B cell (primary cell): ENCODE results near the gene WBP1L. TPM values are rescaled to one million over a fixed set of nuclear protein-coding genes. Genes with fewer than 3 reads are reported as not detected.

Experiments used
- ATAC-seq: fragments of 200-7000 bp; cut with Tn5 transposase; one replicate; pipeline ENCODE4 v1.10.0; 2021; ENCODE audit warnings: low read depth, mild to moderate bottlenecking, moderate number of reproducible peaks, moderate library complexity
- CTCF ChIA-PET: fragments of 350-600 bp; sonication (Branson Sonifier 250); formaldehyde crosslinking; loops from one replicate; lab custom pipeline; 2021; ENCODE audit warnings: antibody characterized with exemption, inconsistent platforms; lab: Charles Lee
- POLR2A ChIA-PET: fragments of 350-600 bp; sonication (Branson Sonifier 250); formaldehyde crosslinking; loops from one replicate; lab custom pipeline; 2021; ENCODE audit warnings: antibody characterized with exemption; lab: Charles Lee
- DNase-seq: peaks from one replicate; pipeline ENCODE4 v3.0.0; 2013
- H2AFZ ChIP-seq: 2 replicates; pipeline ENCODE4 v1.6.1; 2012; ENCODE audit warnings: mild to moderate bottlenecking, low read depth, low read length; ENCODE audit not compliant: insufficient read depth, poor library complexity, severe bottlenecking
- H3K27ac ChIP-seq, 2 donors: 1 replicate in 1 of 2; 2 replicates in 1 of 2; pipeline ENCODE4 v1.5.1; 2012 to 2013; ENCODE audit warnings: low read length in 2 of 2, mild to moderate bottlenecking in 2 of 2, moderate library complexity in 1 of 2
- H3K27me3 ChIP-seq, 4 experiments: fragments of 200-600 bp in 1 of 4; sonication (generic) in 1 of 4; replicated peaks in 1 of 4; 1 replicate in 2 of 4; 2 replicates in 2 of 4; pipeline versions ENCODE4 v1.6.1 to v1.7.0; 2013 to 2016; ENCODE audit warnings: low read length in 3 of 4, mild to moderate bottlenecking in 2 of 4, mixed read lengths in 1 of 4, moderate library complexity in 1 of 4; ENCODE audit not compliant: insufficient read depth in 4 of 4, control insufficient read depth in 3 of 4; ENCODE audit errors: control extremely low read depth in 1 of 4
- H3K36me3 ChIP-seq, 2 experiments: replicated peaks in 1 of 2; 1 replicate in 1 of 2; 2 replicates in 1 of 2; pipeline versions ENCODE4 v1.6.1 to v1.7.1; 2013; ENCODE audit warnings: low read length in 1 of 2; ENCODE audit not compliant: insufficient read depth in 2 of 2, control insufficient read depth in 1 of 2; ENCODE audit errors: control extremely low read depth in 1 of 2, extremely low read depth in 1 of 2
- H3K4me1 ChIP-seq, 2 donors: fragments of 200-600 bp in 1 of 2; sonication (generic) in 1 of 2; 1 replicate in 1 of 2; 2 replicates in 1 of 2; pipeline versions ENCODE4 v1.5.1 to v1.6.1; 2013 to 2017; ENCODE audit warnings: low read length in 2 of 2; ENCODE audit not compliant: control insufficient read depth in 2 of 2, insufficient read depth in 2 of 2
- H3K4me2 ChIP-seq: replicated peaks from 2 replicates; pipeline ENCODE3; 2012; ENCODE audit warnings: mild to moderate bottlenecking, low read depth, low read length; ENCODE audit not compliant: poor library complexity, severe bottlenecking
- H3K4me3 ChIP-seq, 5 experiments: fragments of 200-600 bp in 1 of 5; sonication (generic) in 1 of 5; 1 replicate in 3 of 5; 2 replicates in 2 of 5; pipeline versions ENCODE4 v1.5.1 to v1.7.0; 2011 to 2016; ENCODE audit warnings: low read length in 4 of 5, mild to moderate bottlenecking in 4 of 5, low read depth in 2 of 5, control low read depth in 1 of 5, moderate library complexity in 1 of 5; ENCODE audit not compliant: insufficient read depth in 1 of 5; ENCODE audit errors: control extremely low read depth in 1 of 5, extremely low read depth in 1 of 5
- H3K79me2 ChIP-seq: fragments of 200-600 bp; sonication (generic); one replicate; pipeline ENCODE4 v1.6.0; 2016; ENCODE audit warnings: low read length; ENCODE audit not compliant: control insufficient read depth, insufficient read depth
- H3K9ac ChIP-seq: fragments of 200-600 bp; sonication (generic); 2 replicates; pipeline ENCODE4 v1.6.1; 2017; ENCODE audit warnings: mild to moderate bottlenecking, low read length, moderate library complexity
- H3K9me3 ChIP-seq, 3 donors: one replicate each; pipeline versions ENCODE4 v1.6.1 to v1.7.1; 2013; ENCODE audit warnings: low read length in 2 of 3; ENCODE audit not compliant: control insufficient read depth in 2 of 3, insufficient read depth in 1 of 3; ENCODE audit errors: control extremely low read depth in 1 of 3
- H4K20me1 ChIP-seq: 2 replicates; pipeline ENCODE4 v1.6.0; 2012; ENCODE audit warnings: mild to moderate bottlenecking, low read length; ENCODE audit not compliant: insufficient read depth, control insufficient read depth, poor library complexity, severe bottlenecking
- H3K27ac Mint-ChIP-seq: one replicate; pipeline ENCODE4 v1.8.0; 2021; ENCODE audit warnings: mixed read lengths
- H3K27me3 Mint-ChIP-seq: one replicate; pipeline ENCODE4 v1.8.0; 2021; ENCODE audit warnings: mixed read lengths
- H3K4me1 Mint-ChIP-seq: one replicate; pipeline ENCODE4 v1.8.0; 2021; ENCODE audit warnings: mixed read lengths
- H3K4me3 Mint-ChIP-seq: one replicate; pipeline ENCODE4 v1.8.0; 2021; ENCODE audit warnings: mixed read lengths
- H3K9me3 Mint-ChIP-seq: one replicate; pipeline ENCODE4 v1.8.0; 2022; ENCODE audit warnings: mixed read lengths; ENCODE audit not compliant: insufficient read depth
- CTCF ChIP-seq: fragments of 200-600 bp; IDR thresholded peaks from one replicate; pipeline ENCODE4 v1.8.0; 2022; ENCODE audit warnings: antibody characterized with exemption, mild to moderate bottlenecking
- EZH2 ChIP-seq: IDR thresholded peaks from 2 replicates; pipeline ENCODE4 v1.6.1; 2012; ENCODE audit warnings: borderline replicate concordance, low read depth, mild to moderate bottlenecking, moderate library complexity, low read length; ENCODE audit not compliant: insufficient read depth, poor library complexity, severe bottlenecking
- WGBS: methylation state at CpG from one replicate; pipeline ENCODE4 v1.1.5; 2013; ENCODE audit warnings: missing lambda C conversion rate; ENCODE audit not compliant: insufficient coverage; 5-methylcytosine and 5-hydroxymethylcytosine counted together
- intact Hi-C: fragments of 100-400 bp; cut with micrococcal nuclease; formaldehyde crosslinking; loops from one replicate; pipeline ENCODE4 v1.10.0; 2022
- polyA plus RNA-seq: library from polyadenylated mRNA; depleted of rRNA; stranded (reverse); fragments of >200 nt; gene quantifications from 2 replicates; pipeline ENCODE4 v1.2.3, GENCODE V29; 2012
- total RNA-seq, 2 donors: library from RNA; stranded (reverse); fragments of 120-200 nt in 1 of 2; gene quantifications; 1 replicate in 1 of 2; 2 replicates in 1 of 2; pipeline versions ENCODE4 v1.2.3 to v1.2.4, GENCODE V29; 2013 to 2022

Gene WBP1L
- total and polyA plus RNA-seq, 2 donors (not counting 1 experiment from before 2014, with no cell fraction given): 14.3 to 43.2 TPM

GRCh38 chr10:102712089-102712488, 31.7 kb upstream of the WBP1L start:
- peaks cover 15 to 21% of the 10 kb centered on the region in 2 donors for H3K4me1 ChIP-seq
- intact Hi-C loops: loop anchor here (5.0 kb wide), 4 partner anchors 35 to 895 kb away; partner anchors contain the start of genes GBF1, NOLC1 and OGA
- no peak overlapping the region for H3K9ac ChIP-seq
- Mint-ChIP-seq H3K27ac (peak overlapping the region; percentile 50), H3K27me3 (no peaks in the 10 kb centered on the region), H3K4me3 (peak overlapping the region; percentile 57), H3K4me1 (peaks cover 35% of the 10 kb centered on the region), H3K9me3 (no peaks in the 10 kb centered on the region)
- no peaks in the 10 kb centered on the region for H3K27me3 ChIP-seq
- DNase-seq (peak; percentile 41), ATAC-seq (no peak)
- H3K36me3 ChIP-seq: no peaks in the 10 kb centered on the region
- peaks cover 56% of the 10 kb centered on the region for H3K79me2 ChIP-seq
- peak overlapping the region; percentile 20 for H3K4me2 ChIP-seq
- no peaks in the 10 kb centered on the region for H3K9me3 ChIP-seq
- no peak for TF ChIP-seq CTCF
- TF ChIP-seq EZH2: no peak
- no peaks in the 10 kb centered on the region for H4K20me1 ChIP-seq
- ChIA-PET CTCF (interaction anchor here (0.7 to 6.0 kb wide), 7 partner anchors 10 to 420 kb away, joined by 3 to 38 read pairs (median 7); partner anchors contain the start of gene TRIM8), POLR2A (interaction anchor here (0.6 to 4.0 kb wide), 4 partner anchors 31 to 387 kb away, joined by 3 to 45 read pairs (median 4); partner anchors contain the start of gene TRIM8)
- H3K4me3 ChIP-seq: no peak overlapping the region
- H2AFZ ChIP-seq: no peak overlapping the region
- 28% methylated on average over 2 of the region's 4 CpGs for WGBS
- H3K27ac ChIP-seq: peak overlapping the region in 1 of 2 donors; percentile 23
